SU-DHL-6 (cell line): ENCODE results near the gene FAM237A.

ENCODE experiments used
- H2AFZ ChIP-seq: fragments of 200-600 bp; sonication (generic); 2 replicates; pipeline ENCODE4 v1.6.1; 2014; ENCODE audit warnings: low read depth, mild to moderate bottlenecking, moderate library complexity, mixed read lengths, antibody characterized with exemption, low read length; ENCODE audit not compliant: severe bottlenecking
- H3F3A ChIP-seq: fragments of 200-600 bp; shearing (Covaris generic); 2 replicates; pipeline ENCODE4 v1.6.0; 2016; ENCODE audit warnings: antibody characterized with exemption, mild to moderate bottlenecking; ENCODE audit not compliant: insufficient read depth
- H3K27ac ChIP-seq: fragments of 200-600 bp; sonication (generic); 2 replicates; pipeline ENCODE4 v1.5.1; 2016; ENCODE audit warnings: low read depth, mild to moderate bottlenecking, low read length, moderate library complexity, mixed read lengths
- H3K27me3 ChIP-seq: fragments of 200-600 bp; sonication (generic), shearing (Covaris generic); 2 replicates; pipeline ENCODE4 v1.6.0; 2014; ENCODE audit warnings: mild to moderate bottlenecking, low read length
- H3K36me3 ChIP-seq: fragments of 200-600 bp; sonication (generic); 2 replicates; pipeline ENCODE4 v1.6.1; 2014; ENCODE audit warnings: mild to moderate bottlenecking, low read length, mixed read lengths
- H3K4me2 ChIP-seq: fragments of 300-600, 200-600 bp; shearing (Covaris generic), sonication (generic); 2 replicates; pipeline ENCODE4 v1.6.0; 2014; ENCODE audit warnings: low read length, low read depth, mild to moderate bottlenecking; ENCODE audit not compliant: poor library complexity, severe bottlenecking
- H3K4me3 ChIP-seq: fragments of 200-600 bp; sonication (generic); 2 replicates; pipeline ENCODE4 v1.5.1; 2014; ENCODE audit warnings: antibody characterized with exemption, low read length, mild to moderate bottlenecking, mixed read lengths; ENCODE audit not compliant: insufficient read depth, poor library complexity, severe bottlenecking
- H3K79me2 ChIP-seq: fragments of 200-600 bp; sonication (generic); 2 replicates; pipeline ENCODE4 v1.6.1; 2014; ENCODE audit warnings: mild to moderate bottlenecking, low read length, moderate library complexity; ENCODE audit not compliant: insufficient read depth
- H3K9ac ChIP-seq: fragments of 200-600 bp; sonication (generic); 2 replicates; pipeline ENCODE4 v1.7.0; 2014; ENCODE audit warnings: mild to moderate bottlenecking, low read length
- H3K9me2 ChIP-seq: fragments of 200-600 bp; sonication (generic); replicated peaks from 2 replicates; pipeline ENCODE4 v1.6.1; 2014; ENCODE audit warnings: low read length; ENCODE audit not compliant: insufficient read depth
- H3K9me3 ChIP-seq: fragments of 200-600 bp; sonication (generic); 2 replicates; pipeline ENCODE4 v1.6.1; 2014; ENCODE audit warnings: low read length, mixed read lengths; ENCODE audit not compliant: insufficient read depth
- H4K20me1 ChIP-seq: fragments of 200-600 bp; sonication (generic); 2 replicates; pipeline ENCODE4 v1.6.1; 2014; ENCODE audit warnings: low read depth, mild to moderate bottlenecking, antibody characterized with exemption, low read length, moderate library complexity, mixed read lengths
- CTCF ChIP-seq: fragments of 200-600 bp; sonication (generic); IDR thresholded peaks from one replicate; pipeline ENCODE4 v1.5.1; 2017; ENCODE audit warnings: antibody characterized with exemption, mild to moderate bottlenecking, low read length, moderate library complexity; ENCODE audit not compliant: insufficient read depth, poor library complexity, severe bottlenecking
- EZH2phosphoT487 ChIP-seq: fragments of 200-600 bp; sonication (generic), shearing (Covaris generic); conservative IDR thresholded peaks from 2 replicates; pipeline ENCODE4 v1.6.1; 2018; ENCODE audit warnings: mild to moderate bottlenecking, antibody characterized with exemption, low read length, moderate library complexity, mixed read lengths

The FAM237A gene

GRCh38 chr2:206639636-206640035, 2.7 kb upstream of the FAM237A start:
- H3K4me2 ChIP-seq, result no peak overlapping the region
- TF ChIP-seq CTCF, result no peak
- TF ChIP-seq EZH2phosphoT487, result no peak
- no peak overlapping the region for H2AFZ ChIP-seq
- H3K27me3 ChIP-seq, result no peaks in the 10 kb centered on the region
- no peak overlapping the region for H3K9ac ChIP-seq
- no peak overlapping the region for H3K27ac ChIP-seq
- no peaks in the 10 kb centered on the region for H3K36me3 ChIP-seq
- H3K9me2 ChIP-seq, result no peaks in the 10 kb centered on the region
- H3K9me3 ChIP-seq, result no peaks in the 10 kb centered on the region
- H3K79me2 ChIP-seq, result no peaks in the 10 kb centered on the region
- H4K20me1 ChIP-seq, result no peaks in the 10 kb centered on the region
- H3F3A ChIP-seq, result no peaks in the 10 kb centered on the region
- H3K4me3 ChIP-seq, result no peak overlapping the region

GRCh38 chr2:206641226-206641625, 1.1 kb upstream of the FAM237A start:
- H3K4me3 ChIP-seq, result no peak overlapping the region
- no peak overlapping the region for H2AFZ ChIP-seq
- no peaks in the 10 kb centered on the region for H3K9me2 ChIP-seq
- no peaks in the 10 kb centered on the region for H4K20me1 ChIP-seq
- H3F3A ChIP-seq, result no peaks in the 10 kb centered on the region
- no peaks in the 10 kb centered on the region for H3K9me3 ChIP-seq
- no peak overlapping the region for H3K9ac ChIP-seq
- H3K27me3 ChIP-seq, result no peaks in the 10 kb centered on the region
- H3K27ac ChIP-seq, result no peak overlapping the region
- no peak for TF ChIP-seq CTCF
- no peak for TF ChIP-seq EZH2phosphoT487
- H3K36me3 ChIP-seq, result no peaks in the 10 kb centered on the region
- H3K4me2 ChIP-seq, result no peak overlapping the region
- no peaks in the 10 kb centered on the region for H3K79me2 ChIP-seq

GRCh38 chr2:206647985-206648384, 5.7 kb downstream of the FAM237A start:
- Histone ChIP-seq H3K27me3 (no peaks in the 10 kb centered on the region), H3K9ac (no peak overlapping the region), H3K4me3 (no peak overlapping the region), H3K9me2 (no peaks in the 10 kb centered on the region), H3F3A (no peaks in the 10 kb centered on the region), H3K27ac (no peak overlapping the region), H3K9me3 (no peaks in the 10 kb centered on the region), H4K20me1 (no peaks in the 10 kb centered on the region), H3K36me3 (no peaks in the 10 kb centered on the region), H3K79me2 (no peaks in the 10 kb centered on the region), H3K4me2 (no peak overlapping the region), H2AFZ (no peak overlapping the region)
- TF ChIP-seq CTCF (no peak), EZH2phosphoT487 (no peak)
